GM12873 (cell line): ENCODE measurements around the gene BCL7C.

Source experiments
- CTCF ChIP-seq: IDR thresholded peaks from 2 replicates; pipeline ENCODE4 v1.5.1; 2012; ENCODE audit warnings: low read depth, mild to moderate bottlenecking, moderate library complexity, low read length, control low read depth; ENCODE audit not compliant: insufficient read depth; ENCODE audit errors: missing control alignments

Gene BCL7C

GRCh38 chr16:30844671-30845449, 49.0 kb downstream of the BCL7C start:
- TF ChIP-seq CTCF = peak; percentile 93

GRCh38 chr16:30844346-30844670, 49.6 kb downstream of the BCL7C start:
- no peak for TF ChIP-seq CTCF

GRCh38 chr16:30843501-30843900, 50.4 kb downstream of the BCL7C start:
- no peak for TF ChIP-seq CTCF

- TF ChIP-seq CTCF = no peak
Measured at GRCh38 chr16:30842971-30843370, 50.9 kb downstream of the BCL7C start.

GRCh38 chr16:30841332-30841731, 52.5 kb downstream of the BCL7C start:
- TF ChIP-seq CTCF = no peak

GRCh38 chr16:30840611-30841010, 53.3 kb downstream of the BCL7C start:
- TF ChIP-seq CTCF = no peak

DNA sequence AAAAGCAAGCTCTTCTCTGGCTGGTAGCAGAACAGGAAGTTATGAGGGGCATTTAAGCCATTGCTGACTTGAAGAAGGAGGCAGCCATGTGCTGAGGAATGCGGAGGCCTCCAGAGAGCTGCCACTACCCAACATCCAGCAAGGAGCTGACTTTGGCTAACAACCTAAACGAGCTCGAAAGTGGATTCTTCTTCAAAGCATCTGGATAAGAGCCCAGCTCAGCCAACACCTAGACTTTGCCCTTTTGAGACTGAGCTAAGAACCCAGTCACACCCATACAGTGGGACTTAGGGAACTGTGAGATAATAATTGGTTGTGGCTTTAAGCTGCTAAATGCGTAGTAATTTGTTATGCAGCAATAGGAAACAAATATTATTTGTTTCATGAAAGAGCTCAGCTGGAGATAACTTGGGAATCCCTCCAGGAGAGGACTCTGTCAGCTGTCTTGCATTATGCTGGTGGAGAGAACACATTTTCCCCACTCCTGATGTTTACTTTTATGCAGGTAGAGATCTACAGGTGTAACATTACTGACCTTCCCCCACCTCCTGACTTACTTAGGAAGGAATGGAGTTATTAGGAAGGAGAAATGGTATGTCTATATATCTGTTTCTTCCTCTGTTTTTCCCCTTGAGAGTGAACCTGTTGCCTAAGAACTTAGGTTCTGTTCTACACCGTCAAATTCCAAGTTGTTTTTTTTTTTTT, 54.2 kb downstream of the BCL7C start:
- TF ChIP-seq CTCF = no peak
